Muscle of leg (tissue), 11 donors: ENCODE data around the gene FFAR3. TPM values are rescaled to one million over a fixed set of nuclear protein-coding genes. Genes with fewer than 3 reads are reported as not detected.

Experiments used
- DNase-seq: peaks from one replicate; pipeline ENCODE4 v3.0.0; 2013
- H3K27ac ChIP-seq: one replicate; pipeline ENCODE4 v1.5.1; 2013; ENCODE audit warnings: mild to moderate bottlenecking, low read length, control low read depth
- H3K27me3 ChIP-seq: one replicate; pipeline ENCODE4 v1.6.1; 2013; ENCODE audit warnings: low read length; ENCODE audit not compliant: control insufficient read depth, insufficient read depth
- H3K36me3 ChIP-seq: one replicate; pipeline ENCODE4 v1.6.1; 2013; ENCODE audit warnings: low read length; ENCODE audit not compliant: control insufficient read depth, insufficient read depth
- H3K4me1 ChIP-seq: one replicate; pipeline ENCODE4 v1.6.1; 2013; ENCODE audit warnings: low read length; ENCODE audit not compliant: control insufficient read depth, insufficient read depth
- H3K4me3 ChIP-seq: one replicate; pipeline ENCODE4 v1.5.1; 2013; ENCODE audit warnings: low read length, control low read depth
- H3K9me3 ChIP-seq: replicated peaks from 2 replicates; pipeline ENCODE4 v1.6.1; 2013; ENCODE audit warnings: low read depth, low read length; ENCODE audit not compliant: control insufficient read depth
- WGBS: methylation state at CpG from one replicate; pipeline ENCODE4 v1.1.5; 2013; ENCODE audit warnings: missing lambda C conversion rate; ENCODE audit not compliant: insufficient coverage; 5-methylcytosine and 5-hydroxymethylcytosine counted together
- polyA plus RNA-seq, 8 donors: library from polyadenylated mRNA; unstranded; fragments of 120-200 nt; gene quantifications; one replicate each; pipeline versions ENCODE4 v1.2.1 to v1.2.3, GENCODE V29; 2013; ENCODE audit warnings: inconsistent platforms in 1 of 8, low replicate concordance in 1 of 8; ENCODE audit not compliant: insufficient read length in 8 of 8, insufficient read depth in 1 of 8
- total RNA-seq: library from RNA; stranded (reverse); fragments of 120-200 nt; gene quantifications from one replicate; pipeline ENCODE4 v1.2.4, GENCODE V29; 2013

FFAR3 gene
- total and polyA plus RNA-seq, 9 donors = 0.06 to 0.24 (median 0.19) TPM; not detected in 3

DNA sequence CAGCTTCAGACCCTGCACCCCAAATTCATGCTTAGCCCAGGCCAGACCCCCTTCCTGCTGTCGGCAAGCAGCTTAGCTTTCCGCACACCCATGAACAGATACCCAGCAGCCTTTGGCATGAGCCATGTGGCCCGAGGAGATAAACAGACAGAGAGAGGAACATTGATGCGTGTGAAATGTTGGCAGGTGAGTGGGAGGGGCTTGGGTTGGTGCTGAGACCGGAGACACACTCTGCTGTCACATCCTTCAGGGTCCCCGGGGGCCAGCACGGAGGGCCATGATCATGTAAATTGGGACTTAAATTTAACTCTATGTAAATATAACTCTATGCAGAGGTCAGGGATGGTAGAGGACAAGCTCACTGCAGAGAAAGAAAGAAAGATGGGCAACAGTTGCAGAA is 27.8 kb upstream of the FFAR3 start:
- H3K27ac ChIP-seq = no peak overlapping the region
- H3K9me3 ChIP-seq = no peaks in the 10 kb centered on the region
- peaks cover 4% of the 10 kb centered on the region for H3K27me3 ChIP-seq
- H3K4me1 ChIP-seq = no peaks in the 10 kb centered on the region
- no peaks in the 10 kb centered on the region for H3K36me3 ChIP-seq
- no peak overlapping the region for H3K4me3 ChIP-seq
- DNase-seq = no peak
- WGBS = no CpG with 5 or more reads among the region's 7 CpGs

GRCh38 chr19:35331551-35332214 is 26.6 kb upstream of the FFAR3 start:
- no peak for DNase-seq
- no peaks in the 10 kb centered on the region for H3K4me1 ChIP-seq
- no peaks in the 10 kb centered on the region for H3K9me3 ChIP-seq
- 90% methylated on average over 4 of the region's 14 CpGs for WGBS
- H3K4me3 ChIP-seq = no peak overlapping the region
- H3K27ac ChIP-seq = no peak overlapping the region
- peaks cover 4% of the 10 kb centered on the region for H3K27me3 ChIP-seq
- H3K36me3 ChIP-seq = no peaks in the 10 kb centered on the region

DNA sequence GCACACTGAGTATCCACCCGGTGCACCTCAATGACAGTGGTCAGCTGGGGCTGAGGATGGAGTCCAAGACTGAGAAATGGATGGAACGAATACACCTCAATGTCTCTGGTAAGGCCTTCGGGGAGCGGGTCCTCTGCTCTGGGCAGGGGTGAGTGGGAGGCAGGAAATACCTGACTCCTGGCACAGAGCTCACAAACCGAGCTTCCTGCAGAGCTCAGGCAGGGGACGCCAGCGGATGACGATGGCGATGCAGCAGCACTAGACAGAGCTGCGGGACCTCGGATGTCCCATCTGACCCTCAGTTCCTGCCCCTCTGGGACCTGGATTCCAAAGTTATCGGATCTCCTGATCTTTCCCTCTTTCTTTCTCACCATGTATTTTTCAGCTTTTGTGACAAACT is 25.4 kb upstream of the FFAR3 start:
- DNase-seq = no peak
- Histone ChIP-seq H3K4me3 (no peak overlapping the region), H3K27ac (no peak overlapping the region), H3K27me3 (no peaks in the 10 kb centered on the region), H3K36me3 (no peaks in the 10 kb centered on the region), H3K9me3 (no peaks in the 10 kb centered on the region), H3K4me1 (no peaks in the 10 kb centered on the region)
- WGBS = 56% methylated on average over 12 of the region's 12 CpGs

DNA sequence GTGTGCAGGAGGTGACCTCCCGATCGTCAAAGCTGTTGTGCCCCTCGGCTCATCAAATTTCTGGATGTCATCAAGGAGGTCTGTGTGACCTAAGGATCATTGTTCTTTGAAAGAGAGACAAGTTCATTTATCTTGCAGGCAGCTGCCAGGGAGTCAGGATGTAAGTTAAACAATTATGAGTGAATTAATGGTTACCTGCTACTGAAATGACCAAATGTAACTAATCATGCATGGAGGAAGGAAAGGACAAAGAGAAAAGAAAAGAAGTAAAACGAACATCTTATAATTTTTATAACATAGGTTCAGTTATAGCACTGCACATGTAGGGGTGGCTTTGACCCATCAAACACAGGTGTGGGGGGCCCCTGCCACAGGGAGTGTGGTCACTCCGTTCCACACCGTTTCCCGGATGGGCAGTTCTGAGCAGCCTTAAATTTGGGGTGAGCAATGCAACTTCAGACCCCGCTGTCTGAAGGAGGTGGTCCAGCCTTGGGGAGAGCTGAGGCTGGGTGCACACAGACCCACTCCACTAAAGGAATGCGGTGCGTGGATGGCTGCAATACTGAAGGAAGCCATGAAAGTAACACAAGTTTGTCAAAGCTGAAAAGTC is 24.0 kb upstream of the FFAR3 start:
- no peaks in the 10 kb centered on the region for H3K9me3 ChIP-seq
- H3K36me3 ChIP-seq = no peaks in the 10 kb centered on the region
- H3K27ac ChIP-seq = no peak overlapping the region
- H3K27me3 ChIP-seq = no peaks in the 10 kb centered on the region
- 89% methylated on average over 9 of the region's 10 CpGs for WGBS
- no peak overlapping the region for H3K4me3 ChIP-seq
- no peaks in the 10 kb centered on the region for H3K4me1 ChIP-seq
- DNase-seq = no peak

DNA sequence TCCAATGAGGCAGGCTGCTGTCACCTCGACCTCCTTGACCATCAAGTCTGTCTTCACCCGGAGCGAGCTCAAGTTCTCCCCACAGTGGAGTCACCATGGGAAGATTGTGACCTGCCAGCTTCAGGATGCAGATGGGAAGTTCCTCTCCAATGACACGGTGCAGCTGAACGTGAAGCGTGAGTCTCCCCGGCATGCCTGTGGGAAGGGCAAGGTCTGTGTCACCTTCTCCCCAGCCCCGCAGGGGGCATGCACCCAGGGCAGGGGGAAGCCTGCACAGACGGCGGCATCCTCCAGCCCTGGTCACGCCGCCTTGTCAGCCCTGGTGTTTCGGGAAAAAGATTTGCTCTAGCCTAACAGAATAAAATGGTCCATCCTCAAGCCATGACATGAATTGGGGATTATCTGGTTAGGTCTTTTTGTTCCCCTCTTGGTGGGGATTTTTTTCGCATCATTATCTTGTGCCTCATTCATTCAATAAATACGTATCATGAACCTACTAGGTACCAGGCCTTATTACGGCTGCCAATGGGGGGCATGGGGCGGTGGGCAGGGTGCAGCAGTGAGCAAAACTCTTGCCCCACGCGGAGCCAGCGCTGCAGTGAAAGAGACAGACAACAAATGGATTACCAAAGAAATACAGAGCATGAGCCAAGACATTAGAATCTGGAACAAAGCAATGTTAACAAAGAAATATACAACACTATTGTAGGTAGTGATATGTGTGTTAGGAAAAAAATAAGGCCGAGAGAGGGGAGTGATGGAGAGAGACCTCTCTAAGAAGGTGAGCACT is 21.9 kb upstream of the FFAR3 start:
- no peak overlapping the region for H3K4me3 ChIP-seq
- 76% methylated on average over 7 of the region's 21 CpGs for WGBS
- no peaks in the 10 kb centered on the region for H3K27me3 ChIP-seq

GRCh38 chr19:35337097-35337983 is 20.9 kb upstream of the FFAR3 start:
- DNase-seq = no peak
- H3K27ac ChIP-seq = no peak overlapping the region
- H3K9me3 ChIP-seq = no peaks in the 10 kb centered on the region
- H3K4me3 ChIP-seq = no peak overlapping the region
- no peaks in the 10 kb centered on the region for H3K27me3 ChIP-seq
- no peaks in the 10 kb centered on the region for H3K36me3 ChIP-seq
- WGBS = 82% methylated on average over 20 of the region's 25 CpGs
- no peaks in the 10 kb centered on the region for H3K4me1 ChIP-seq

More for the DNA sequence above, 21.9 kb upstream of the FFAR3 start:
- no peaks in the 10 kb centered on the region for H3K4me1 ChIP-seq
- no peak overlapping the region for H3K27ac ChIP-seq
- no peak for DNase-seq
- H3K9me3 ChIP-seq = no peaks in the 10 kb centered on the region
- no peaks in the 10 kb centered on the region for H3K36me3 ChIP-seq

DNA sequence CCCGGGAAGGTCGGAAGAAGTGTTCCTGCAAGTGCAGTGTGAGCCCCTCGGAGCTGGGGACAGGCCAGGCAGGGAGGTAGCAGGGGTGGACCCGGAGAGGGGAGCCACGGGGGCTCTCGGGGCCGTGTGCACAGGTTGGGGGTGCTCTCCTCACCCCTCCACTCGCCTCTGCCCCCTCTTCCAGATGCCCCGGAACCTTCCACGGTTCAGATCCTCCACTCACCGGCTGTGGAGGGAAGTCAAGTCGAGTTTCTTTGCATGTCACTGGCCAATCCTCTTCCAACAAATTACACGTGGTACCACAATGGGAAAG is 20.3 kb upstream of the FFAR3 start:
- no peaks in the 10 kb centered on the region for H3K4me1 ChIP-seq
- H3K4me3 ChIP-seq = no peak overlapping the region
- no peaks in the 10 kb centered on the region for H3K9me3 ChIP-seq
- H3K27me3 ChIP-seq = no peaks in the 10 kb centered on the region
- no peaks in the 10 kb centered on the region for H3K36me3 ChIP-seq
- WGBS = 63% methylated on average over 2 of the region's 13 CpGs
- no peak overlapping the region for H3K27ac ChIP-seq
- no peak for DNase-seq

- no peaks in the 10 kb centered on the region for H3K4me1 ChIP-seq
- no peak overlapping the region for H3K27ac ChIP-seq
- no peaks in the 10 kb centered on the region for H3K27me3 ChIP-seq
- H3K36me3 ChIP-seq = no peaks in the 10 kb centered on the region
- H3K4me3 ChIP-seq = no peak overlapping the region
- WGBS = 91% methylated on average over 7 of the region's 11 CpGs
- H3K9me3 ChIP-seq = no peaks in the 10 kb centered on the region
- no peak for DNase-seq
These were observed 17.8 kb upstream of the FFAR3 start for GRCh38 chr19:35340431-35340830.

DNA sequence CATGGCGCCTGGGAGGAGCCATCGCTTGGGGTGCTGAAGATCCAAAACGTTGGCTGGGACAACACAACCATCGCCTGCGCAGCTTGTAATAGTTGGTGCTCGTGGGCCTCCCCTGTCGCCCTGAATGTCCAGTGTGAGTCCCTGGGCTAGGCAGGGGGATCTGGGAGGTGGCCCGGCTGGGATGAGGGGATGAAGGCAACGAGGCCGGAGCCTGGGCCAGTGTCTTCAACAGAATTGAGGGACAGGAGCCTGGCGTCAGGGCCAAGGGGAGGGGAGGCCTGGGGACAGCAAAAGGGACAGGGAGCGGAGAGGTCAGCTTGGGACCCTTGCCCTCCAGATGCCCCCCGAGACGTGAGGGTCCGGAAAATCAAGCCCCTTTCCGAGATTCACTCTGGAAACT is 17.3 kb upstream of the FFAR3 start:
- Histone ChIP-seq H3K4me3 (no peak overlapping the region), H3K9me3 (no peaks in the 10 kb centered on the region), H3K27ac (no peak overlapping the region), H3K4me1 (no peaks in the 10 kb centered on the region), H3K36me3 (no peaks in the 10 kb centered on the region), H3K27me3 (no peaks in the 10 kb centered on the region)
- WGBS = 83% methylated on average over 12 of the region's 16 CpGs
- DNase-seq = no peak
